D341Med (cell line): ENCODE results near the gene ERICH2.

Source experiments
- DNase-seq: peaks from one replicate; pipeline ENCODE4 v3.0.0; 2012; ENCODE audit warnings: low spot score

Gene ERICH2

DNA sequence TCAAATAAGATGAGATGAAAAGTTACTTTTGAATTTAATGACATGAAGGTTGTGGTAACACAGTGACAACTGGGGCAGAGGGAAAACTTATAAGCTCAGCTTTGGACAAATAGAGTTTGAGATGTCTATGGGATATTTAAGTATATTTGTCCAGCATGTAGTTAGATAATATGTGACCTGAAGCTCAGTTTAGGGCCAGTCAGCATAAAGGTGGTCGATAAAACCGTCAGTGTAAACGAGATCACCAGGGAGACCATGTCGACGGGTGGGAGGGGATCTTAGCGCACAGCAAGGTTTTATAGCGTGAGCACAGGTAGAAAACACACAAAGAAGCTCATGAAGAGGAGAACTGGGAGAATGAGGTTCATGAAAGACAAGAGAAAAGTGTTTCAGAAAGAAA lies 7.4 kb upstream of the ERICH2 start:
- no peak for DNase-seq

DNA sequence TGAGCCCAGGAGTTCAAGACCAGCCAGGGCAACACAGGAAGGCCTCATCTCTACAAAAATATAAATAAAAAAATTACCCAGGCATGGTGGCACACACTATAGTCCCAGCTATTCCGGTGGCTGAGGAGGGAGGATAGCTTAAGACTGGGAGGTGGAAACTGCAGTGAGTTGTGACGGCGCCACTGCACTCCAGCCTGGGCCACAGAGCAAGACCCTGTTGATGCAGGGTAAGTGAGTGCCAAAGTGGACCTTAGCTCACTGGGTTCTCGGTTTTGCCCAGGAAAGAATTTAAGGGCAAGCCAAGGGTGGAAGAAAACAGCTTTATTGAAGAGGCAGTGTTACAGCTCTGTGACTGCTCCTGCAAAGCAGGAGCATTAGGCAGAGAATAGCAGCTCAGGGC lies 6.9 kb upstream of the ERICH2 start:
- no peak for DNase-seq

DNA sequence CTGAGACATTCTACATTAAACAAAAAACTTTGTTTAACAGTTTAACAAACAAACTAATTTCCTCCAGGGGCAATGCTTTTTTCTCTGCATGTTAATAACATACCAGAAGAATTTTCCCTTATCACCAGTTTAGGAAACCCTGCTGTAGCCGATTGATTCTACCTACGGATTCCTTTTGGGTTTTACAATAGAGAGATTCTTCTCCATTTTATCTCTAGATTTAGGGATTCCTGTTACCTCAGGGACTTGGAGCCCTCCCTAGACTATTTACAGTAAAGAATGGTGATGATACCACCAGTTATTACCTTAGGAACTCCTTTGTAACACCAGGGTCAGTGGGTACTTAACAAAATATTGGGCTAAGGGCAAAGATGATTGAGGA lies 5.3 kb upstream of the ERICH2 start:
- DNase-seq: no peak

DNA sequence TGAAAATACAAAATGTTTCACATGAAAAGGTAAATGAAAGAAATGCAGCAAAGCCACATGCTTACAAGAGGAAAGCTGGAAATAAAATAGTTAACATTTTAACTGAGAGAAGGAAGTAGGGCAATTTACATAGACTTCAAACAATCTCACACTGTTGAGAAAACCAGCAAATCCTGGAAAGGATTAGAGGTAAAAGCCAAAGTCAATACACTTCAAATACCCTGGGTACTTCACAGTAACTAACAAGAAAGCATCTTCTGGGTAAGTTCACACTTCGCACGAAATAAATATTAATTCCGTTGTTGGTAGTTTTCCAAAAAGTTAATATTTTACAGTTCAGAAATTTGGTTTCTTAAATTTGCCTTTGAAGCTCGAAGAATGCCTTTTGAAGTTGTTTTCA lies 3.5 kb upstream of the ERICH2 start:
- no peak for DNase-seq

DNA sequence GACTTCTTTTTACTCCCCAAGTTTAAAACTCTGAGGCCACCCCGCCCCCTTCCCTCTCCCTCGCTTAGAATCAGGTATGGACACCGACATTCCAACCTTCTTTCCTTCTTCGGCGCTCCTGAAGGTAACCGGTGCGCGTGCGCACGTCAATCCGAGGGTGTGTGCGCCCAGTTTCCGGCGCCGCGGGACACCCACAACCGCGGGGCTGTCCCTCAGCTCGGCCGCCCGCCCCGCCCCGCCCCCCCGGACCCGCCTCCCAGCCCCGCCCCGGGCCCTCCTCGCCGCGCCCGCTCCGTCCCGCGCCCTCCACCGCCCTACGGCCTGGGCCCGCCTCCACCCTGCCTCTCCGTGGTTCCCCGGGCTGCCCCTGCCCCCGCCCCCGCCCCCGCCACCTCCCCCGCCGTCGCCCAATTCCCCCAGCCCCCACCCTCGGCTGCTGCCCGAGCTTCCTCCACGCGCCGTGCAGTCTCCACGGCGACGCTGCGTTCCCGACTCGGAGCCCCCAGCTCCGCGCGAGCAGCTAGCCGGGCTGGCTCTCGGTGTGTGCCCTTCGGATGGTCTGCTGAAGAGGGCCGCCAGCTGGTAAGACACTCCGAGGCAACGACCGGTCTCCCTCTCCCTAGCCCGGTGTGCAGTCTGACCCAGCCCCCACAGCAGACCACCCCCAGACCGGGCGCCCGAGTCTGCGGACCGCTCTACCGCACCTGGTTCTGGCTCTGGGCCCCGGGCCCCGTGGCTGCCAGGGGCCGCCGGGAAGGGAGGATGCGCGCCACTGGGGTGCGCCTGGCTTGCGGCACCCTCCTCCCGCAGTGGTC lies 635 bp downstream of the ERICH2 start:
- peak; percentile 88 for DNase-seq

DNA sequence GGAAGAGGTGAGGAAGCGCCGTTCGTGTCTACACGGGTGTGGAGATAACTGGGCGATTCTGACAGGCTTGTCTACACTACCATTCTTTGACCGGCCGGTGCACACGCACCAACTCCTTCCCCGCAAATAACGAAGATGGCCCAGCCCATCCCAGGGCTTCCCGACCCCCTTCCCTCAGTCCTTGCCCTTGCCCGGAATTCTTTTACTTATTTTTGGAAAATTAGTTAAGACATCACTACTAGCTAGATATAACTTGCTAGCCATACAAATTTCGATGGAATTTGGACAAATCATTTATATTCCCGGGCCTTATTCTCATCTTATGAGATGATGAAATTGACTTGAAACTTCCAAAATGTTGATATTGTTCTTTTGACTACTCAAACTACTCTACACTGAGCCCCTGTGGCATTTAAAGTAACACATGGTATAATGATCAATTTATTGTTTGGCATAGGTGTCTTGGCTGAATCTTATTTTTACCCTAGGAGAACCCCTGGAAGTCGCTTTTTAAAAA lies 1.3 kb downstream of the ERICH2 start:
- DNase-seq: no peak

DNA sequence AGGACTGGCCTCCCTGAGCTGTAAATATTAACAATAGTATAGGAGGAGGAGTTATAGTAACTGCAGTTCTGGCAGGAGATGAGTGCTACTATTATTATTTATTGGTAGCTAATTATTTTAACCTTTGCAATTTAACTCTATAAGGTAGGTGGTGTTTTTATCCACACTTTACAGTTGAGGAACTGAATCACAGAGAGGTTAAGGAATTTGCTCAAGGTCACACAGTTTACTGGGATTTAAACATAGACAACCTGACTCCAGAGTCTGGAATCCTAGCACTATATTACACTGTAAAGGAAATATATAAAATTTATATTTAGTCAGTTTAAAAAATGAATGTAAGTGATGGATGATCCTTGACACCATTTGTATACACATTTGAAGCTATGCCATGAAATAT lies 2.1 kb downstream of the ERICH2 start:
- DNase-seq: no peak

DNA sequence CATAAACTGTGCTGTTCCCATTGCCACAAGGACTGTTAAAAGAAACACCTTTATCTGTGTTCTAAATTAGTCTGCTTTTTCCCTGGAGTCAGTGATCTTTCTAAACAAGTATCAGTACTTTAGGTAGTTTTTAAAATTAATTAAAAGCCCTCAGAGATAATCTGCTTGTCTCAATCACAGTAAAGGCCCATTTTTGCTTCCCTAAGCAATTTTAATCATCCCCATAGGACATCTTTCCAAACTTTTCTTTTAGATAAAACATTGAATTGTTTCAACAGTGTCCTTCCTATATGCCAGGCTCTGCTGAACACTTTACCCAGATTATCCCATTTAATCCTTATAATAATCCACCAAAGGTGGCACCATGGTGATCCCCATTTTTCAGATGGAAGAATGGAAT lies 3.9 kb downstream of the ERICH2 start:
- DNase-seq: no peak

DNA sequence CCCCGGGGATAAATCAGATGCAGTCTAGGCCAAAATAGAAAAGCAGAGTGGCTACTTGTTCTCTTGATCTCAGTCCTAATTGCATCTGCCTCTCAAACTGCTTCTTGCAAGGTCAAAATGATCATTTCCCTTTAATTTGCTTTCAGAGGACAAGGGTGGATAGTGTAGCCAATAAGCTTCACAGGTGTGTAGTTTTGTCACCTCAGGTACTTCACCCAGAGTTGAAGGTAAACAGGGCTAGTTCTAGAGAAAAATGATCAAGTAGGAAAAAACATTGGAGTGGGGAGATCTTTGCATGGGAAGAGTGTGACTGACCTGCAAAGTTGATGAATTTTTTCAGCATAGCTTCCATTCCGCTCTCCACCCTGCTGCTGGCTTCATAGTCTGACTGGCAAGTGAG lies 8.7 kb downstream of the ERICH2 start:
- no peak for DNase-seq

DNA sequence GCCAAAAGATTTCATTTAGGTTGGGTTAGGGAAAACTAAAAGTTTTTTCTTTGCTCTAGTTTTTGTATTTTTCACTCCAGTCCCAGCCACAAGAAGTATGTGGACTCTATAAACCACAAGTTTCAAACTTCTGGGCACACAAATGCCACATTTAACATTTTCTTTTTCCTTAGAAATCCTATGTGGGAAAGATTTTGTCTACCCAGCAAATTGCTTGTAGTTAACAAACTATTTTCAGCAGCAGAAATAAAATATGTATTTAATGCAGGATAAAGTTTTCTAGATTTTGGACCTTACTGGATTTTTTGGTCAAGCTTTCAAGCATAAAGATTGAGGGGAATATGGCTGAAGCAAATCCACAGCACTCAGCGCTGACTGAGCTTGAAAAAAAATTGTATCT lies 9.1 kb downstream of the ERICH2 start:
- DNase-seq: no peak

DNA sequence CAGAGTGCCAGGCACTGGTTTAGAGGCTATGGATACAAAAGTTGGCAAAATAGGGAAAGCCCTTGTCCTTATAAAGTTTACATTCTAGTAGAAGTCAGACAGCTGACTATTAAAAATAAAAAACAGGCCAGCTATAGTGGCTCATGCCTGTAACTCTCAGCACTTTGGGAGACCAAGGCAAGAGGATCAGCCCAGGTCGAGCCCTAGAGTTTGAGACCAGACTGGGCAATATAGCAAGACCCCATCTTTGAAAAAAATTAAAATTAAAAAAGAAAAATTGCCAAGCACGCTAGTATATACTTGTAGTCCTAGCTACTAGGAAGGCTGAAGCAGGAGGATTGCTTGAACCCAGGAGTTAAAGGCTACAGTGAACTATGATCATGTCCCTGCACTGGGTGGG lies 12.5 kb downstream of the ERICH2 start:
- DNase-seq: no peak

DNA sequence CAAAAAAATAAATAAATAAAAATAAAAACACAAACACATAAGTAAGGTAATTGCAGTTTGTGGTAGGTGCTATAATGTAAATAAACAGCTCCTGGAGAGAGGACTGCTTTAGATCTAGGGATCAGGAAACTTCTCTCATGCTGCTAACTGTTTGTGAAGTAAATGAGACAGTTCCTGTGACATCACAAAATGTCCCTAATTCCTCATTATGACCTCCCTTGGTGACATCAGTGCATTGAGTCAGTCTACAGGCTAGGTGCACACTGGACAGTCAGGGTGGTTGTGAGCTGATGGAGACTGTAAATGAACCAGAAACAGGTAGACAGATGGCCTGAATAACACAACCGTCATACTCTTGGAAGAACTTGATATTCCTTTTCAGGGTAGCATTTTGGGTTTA lies 13.4 kb downstream of the ERICH2 start:
- DNase-seq: no peak

DNA sequence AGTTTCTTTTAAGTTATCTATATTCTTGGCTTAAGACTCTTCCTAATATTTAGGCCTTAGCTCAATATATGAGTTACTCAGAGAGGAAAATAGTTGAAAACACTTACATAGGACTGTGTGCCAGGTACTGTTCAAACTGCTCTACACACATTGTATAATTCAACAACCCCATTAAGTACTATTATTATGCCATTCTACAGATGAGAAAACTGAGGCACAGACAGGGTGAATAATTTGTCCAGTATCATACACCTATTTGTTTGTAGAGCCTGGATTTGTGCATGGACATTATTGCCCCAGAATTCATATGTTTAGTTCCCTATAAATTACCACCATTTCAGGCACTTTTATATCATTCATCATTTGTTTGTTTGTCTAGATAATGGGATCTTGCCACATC lies 28.8 kb downstream of the ERICH2 start:
- no peak for DNase-seq

DNA sequence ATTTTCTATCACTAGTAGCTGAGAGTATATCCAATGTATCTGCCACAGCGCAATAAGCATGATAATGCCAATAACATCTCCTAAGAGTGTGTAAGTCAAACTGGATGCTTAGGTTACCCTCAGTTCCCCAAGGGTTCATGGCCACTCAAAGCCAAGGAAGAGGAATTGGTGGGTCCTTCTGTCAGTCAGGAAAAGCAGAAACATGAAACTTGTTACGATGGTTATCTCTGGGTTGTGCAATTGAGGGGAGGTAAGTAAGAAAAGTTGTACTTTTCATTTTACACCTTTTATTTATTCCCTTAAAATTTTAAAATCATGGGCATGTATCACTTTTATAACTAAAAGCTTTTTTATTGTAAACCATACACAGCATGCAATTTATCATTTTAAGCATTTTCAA lies 36.4 kb downstream of the ERICH2 start:
- DNase-seq: no peak

DNA sequence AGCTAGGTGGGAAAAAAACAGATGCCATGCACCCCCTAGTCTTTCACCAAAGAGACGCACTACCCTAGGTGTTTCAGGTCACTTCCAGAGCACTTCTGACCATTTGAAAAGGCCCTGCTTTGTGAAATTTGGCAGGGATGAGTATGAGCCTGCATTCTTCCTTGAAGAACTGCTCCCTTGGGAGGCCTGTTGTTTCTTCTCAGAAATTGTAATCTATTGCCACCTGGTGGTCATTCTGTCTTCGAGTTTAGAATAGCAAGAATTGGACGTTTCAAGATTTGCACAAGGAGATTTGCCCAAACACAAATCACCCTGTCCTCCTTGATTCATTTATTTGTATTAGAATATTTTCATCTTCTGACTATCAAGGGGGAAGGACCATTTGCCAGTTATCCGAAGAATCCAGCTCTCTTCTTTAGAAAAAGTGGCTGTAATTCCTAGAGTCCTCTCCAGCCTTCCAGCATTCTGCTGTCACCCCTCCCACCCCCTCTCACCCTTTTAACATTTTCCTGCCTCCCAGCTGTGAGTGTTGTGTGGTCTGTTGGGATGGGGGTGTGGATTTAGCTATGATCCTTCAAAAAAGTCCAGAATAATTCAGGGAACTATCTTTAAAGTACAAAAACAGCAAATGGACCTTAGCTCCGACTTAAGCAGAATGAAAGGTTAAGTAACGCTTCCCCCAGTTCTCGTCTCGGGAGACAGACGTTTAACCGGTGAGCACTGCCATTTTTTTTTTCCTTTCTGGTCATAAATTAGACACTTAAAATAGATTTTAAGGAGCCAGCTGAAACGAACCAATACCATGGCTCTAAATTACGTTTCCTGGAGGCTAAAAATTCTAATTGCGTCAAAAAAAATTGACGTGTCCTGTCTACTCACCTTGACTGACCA lies 42.8 kb downstream of the ERICH2 start:
- peak; percentile 55 for DNase-seq

DNA sequence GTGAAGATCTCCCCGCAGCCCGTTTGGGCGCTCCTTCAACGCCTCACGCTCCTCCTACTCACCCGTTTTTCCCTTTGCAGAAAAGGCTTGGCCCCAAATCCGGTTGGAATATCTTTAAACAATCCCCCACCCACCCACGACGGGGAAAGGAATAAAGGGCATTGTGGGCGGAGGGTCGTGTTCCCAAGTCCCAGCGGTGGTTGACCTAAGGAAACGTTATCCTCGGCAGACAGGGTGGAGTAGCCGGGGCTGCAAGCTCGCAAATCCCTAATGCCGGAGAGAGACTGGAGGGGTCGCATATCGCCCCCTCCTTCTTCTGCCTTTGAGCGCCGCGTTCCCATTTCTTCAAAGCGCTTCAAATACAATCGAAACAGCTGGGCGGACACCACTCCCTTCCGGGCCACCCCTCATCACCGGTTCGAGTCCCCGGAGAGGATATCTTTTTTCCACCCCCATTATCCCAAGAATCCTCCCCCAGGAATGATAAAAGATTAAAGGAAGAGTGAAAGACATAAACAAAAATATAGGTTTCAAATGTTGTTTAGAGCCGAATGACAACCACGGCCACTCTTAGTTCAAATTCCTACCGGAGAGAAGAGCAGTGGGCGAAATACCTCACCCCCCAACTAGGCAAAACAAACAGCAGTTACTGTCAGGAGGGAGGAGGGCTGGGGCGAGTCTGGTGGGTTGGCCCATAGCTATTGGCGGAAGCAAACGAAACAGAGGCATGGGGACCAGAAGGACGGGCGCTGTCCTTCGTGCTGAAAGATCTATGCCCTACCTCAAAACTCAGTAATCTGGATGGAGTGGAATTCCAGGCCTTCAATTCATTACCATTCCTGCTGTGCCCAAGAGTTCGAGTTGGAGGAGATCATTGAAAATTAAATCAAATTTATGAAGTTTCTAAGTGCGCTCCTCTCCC lies 43.7 kb downstream of the ERICH2 start:
- no peak for DNase-seq

DNA sequence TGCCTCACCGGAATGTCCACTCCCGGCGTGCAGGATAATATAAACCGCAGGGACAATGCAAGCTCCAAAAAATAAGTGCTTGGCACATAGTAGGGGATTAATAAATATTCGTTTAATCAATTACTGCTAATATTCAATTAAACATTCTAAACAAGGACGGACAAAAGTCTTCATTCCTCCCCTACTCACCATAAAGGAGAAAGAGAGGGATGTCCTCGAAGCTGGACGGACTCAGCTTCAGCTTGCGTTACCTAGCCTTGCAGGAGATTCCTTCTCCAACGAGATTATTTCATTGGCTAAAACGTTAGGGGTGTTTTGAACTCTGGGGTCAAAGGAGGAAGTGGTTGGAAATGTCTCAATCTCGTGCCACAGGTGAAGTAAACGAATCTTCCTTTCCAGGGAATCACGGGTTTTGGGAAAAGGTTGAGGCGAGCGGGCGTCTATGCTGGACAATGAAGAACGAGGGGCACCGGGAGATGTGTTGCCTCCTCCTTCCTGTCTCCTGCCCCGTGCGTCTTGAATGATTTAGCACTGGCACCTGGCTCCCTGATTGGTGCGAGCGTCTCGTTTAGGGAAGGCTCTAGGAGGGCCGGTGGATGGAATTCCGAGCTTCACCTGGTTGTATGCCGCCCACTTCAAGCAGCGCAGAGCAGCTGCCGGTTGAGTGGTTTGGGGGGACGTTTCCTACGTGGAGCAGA lies 44.5 kb downstream of the ERICH2 start:
- DNase-seq: no peak

DNA sequence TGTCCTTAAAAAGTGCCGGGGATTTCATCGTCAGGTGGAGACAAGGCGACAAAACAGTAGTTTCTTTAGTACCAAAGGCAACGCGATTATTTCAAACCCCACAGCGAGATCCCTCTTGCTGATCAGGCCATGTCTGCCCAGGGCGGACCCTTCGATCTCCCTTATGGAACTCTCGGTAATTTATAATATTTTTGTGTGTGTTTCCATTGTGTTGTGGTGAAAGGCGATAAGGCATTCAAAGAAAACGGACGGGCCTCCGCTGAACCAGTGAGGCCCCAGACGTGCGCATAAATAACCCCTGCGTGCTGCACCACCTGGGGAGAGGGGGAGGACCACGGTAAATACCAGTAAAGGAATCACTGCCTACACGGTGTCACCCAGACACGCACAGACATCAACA lies 45.1 kb downstream of the ERICH2 start:
- no peak for DNase-seq

DNA sequence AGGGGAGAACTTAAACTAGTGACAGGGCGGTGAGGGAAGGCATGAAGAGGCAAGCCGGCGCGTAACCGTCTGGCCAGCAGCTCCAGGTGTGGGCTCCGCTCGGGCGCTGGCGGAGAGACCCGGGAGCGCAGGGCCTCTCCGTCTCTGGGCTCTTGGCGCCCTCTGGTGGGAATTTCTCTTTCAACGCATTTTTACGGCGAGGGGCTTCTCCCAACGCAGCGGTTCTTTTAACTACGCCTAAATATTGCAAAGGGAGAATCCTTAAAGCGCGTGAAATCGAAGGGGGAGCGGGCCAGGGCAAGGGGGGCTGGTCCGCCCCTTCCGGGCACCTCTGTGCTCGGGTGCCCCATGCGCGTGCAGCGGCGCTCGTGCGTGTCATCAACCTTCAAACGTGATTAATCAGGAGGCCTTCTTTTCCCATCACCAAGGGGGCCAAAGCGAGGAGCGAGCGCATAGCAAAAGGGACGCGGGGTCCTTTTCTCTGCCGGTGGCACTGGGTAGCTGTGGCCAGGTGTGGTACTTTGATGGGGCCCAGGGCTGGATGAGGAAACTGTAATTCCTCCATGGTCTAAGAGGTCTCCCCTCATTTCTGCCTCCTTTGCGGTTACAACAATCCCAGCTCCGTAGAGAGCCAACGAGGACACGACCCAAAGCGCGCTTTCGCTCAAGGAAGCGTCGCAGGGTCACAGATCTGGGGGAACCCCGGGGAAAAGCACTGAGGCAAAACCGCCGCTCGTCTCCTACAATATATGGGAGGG lies 45.7 kb downstream of the ERICH2 start:
- DNase-seq: peak; percentile 85

DNA sequence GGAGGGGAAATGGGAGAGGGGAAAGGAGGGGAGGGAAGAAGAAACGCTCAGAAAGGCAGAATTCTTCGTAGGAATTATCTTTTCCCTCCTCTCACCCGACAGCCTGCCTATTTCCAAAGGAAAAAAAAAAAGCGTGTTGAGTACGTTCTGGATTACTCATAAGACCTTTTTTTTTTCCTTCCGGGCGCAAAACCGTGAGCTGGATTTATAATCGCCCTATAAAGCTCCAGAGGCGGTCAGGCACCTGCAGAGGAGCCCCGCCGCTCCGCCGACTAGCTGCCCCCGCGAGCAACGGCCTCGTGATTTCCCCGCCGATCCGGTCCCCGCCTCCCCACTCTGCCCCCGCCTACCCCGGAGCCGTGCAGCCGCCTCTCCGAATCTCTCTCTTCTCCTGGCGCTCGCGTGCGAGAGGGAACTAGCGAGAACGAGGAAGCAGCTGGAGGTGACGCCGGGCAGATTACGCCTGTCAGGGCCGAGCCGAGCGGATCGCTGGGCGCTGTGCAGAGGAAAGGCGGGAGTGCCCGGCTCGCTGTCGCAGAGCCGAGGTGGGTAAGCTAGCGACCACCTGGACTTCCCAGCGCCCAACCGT lies 46.4 kb downstream of the ERICH2 start, which contains the start of gene GAD1:
Gene GAD1, plus strand, starts transcription at position 384 of the 589 bp plus-strand sequence. CDS start 1,705 bp downstream, outside the sequence.
- peak; percentile 71 for DNase-seq
